Sigmoid colon (tissue), 4 donors: ENCODE results near the gene NOL9.

Source experiments
- EP300 ChIP-seq, 4 donors: sonication (generic); formaldehyde crosslinking; IDR thresholded peaks; one replicate each; pipeline ENCODE4 v1.6.1; 2017; ENCODE audit warnings: antibody characterized with exemption in 4 of 4
- POLR2AphosphoS5 ChIP-seq, 4 donors: sonication (generic); formaldehyde crosslinking; IDR thresholded peaks; one replicate each; pipeline ENCODE4 v1.6.1; 2017; ENCODE audit warnings: antibody characterized with exemption in 4 of 4
- TF ChIP-seq, protein P1 (sequence below), 4 experiments: fragments of 450-650 bp in 3 of 4; fragments of 200-600 bp in 1 of 4; IDR thresholded peaks; one replicate each; pipeline ENCODE4 v1.5.1; 2016 to 2019; ENCODE audit warnings: antibody characterized with exemption in 4 of 4, mild to moderate bottlenecking in 3 of 4, moderate library complexity in 2 of 4

DNA sequence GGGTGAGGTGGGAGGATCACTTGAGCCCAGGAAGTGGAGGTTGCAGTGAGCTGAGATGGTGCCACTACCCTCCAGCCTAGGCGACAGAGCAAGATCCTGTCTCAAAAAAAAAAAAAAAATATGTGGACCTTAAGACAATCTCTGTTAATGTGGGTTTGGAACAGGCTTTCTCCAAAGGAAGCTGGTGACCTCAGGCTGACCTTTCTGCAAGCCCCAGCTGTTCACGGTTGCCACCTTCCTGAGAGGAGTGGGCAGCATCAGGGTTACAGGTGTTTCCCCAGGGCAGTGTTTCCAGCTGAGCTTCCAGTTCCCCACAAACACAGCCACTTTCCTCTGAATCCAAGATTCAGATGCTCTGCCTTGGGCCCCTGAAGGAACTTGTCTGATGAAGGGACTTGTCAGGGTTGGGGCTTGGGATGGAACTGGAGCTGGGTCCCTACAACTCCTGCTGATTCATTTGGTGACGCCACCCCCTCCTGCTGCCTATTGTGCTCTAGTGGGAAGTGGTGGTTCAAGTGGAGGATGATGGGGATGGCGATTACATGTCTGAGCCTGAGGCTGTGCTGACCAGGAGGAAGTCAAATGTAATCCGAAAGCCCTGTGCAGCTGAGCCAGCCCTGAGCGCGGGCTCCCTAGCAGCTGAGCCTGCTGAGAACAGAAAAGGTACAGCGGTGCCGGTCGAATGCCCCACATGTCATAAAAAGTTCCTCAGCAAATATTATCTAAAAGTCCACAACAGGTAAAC lies 27.4 kb upstream of the NOL9 start:
- TF ChIP-seq, protein P1, sequence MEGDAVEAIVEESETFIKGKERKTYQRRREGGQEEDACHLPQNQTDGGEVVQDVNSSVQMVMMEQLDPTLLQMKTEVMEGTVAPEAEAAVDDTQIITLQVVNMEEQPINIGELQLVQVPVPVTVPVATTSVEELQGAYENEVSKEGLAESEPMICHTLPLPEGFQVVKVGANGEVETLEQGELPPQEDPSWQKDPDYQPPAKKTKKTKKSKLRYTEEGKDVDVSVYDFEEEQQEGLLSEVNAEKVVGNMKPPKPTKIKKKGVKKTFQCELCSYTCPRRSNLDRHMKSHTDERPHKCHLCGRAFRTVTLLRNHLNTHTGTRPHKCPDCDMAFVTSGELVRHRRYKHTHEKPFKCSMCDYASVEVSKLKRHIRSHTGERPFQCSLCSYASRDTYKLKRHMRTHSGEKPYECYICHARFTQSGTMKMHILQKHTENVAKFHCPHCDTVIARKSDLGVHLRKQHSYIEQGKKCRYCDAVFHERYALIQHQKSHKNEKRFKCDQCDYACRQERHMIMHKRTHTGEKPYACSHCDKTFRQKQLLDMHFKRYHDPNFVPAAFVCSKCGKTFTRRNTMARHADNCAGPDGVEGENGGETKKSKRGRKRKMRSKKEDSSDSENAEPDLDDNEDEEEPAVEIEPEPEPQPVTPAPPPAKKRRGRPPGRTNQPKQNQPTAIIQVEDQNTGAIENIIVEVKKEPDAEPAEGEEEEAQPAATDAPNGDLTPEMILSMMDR (IDR thresholded peaks at IDR 0.05): no peak
- TF ChIP-seq EP300 (IDR thresholded peaks at IDR 0.05) (no peak), POLR2AphosphoS5 (IDR thresholded peaks at IDR 0.05) (no peak)
